Natural killer cell treated with Interleukin-12 subunit alpha and Interleukin-12 subunit beta and Interleukin-15 and Interleukin-18, amount 100 ng/mL, for 72 hours (primary cell): ENCODE data around the gene ALKBH2. TPM values are rescaled to one million over a fixed set of nuclear protein-coding genes. Genes with fewer than 3 reads are reported as not detected.
"Not testable (repeated sequence)": the region's sequence is repeated elsewhere in the genome, so short reads cannot be mapped to it uniquely, and the experiment has no call there.

Experiments
- ATAC-seq, 2 donors: fragments of 150-1000 bp; cut with Tn5 transposase in 1 of 2; sonication (Bioruptor Pico), chemical (Tn5 transposase) in 1 of 2; 2 replicates each; pipeline ENCODE4 v1.10.0; 2021
- DNase-seq: peaks from one replicate; pipeline ENCODE4 v3.0.0; 2022; ENCODE audit warnings: low spot score
- H3K27ac Mint-ChIP-seq, 2 donors: 1 replicate in 1 of 2; 2 replicates in 1 of 2; pipeline ENCODE4 v1.8.0; 2022; ENCODE audit warnings: mixed read lengths in 2 of 2, mild to moderate bottlenecking in 1 of 2, moderate library complexity in 1 of 2
- H3K27me3 Mint-ChIP-seq, 2 donors: 1 replicate in 1 of 2; 2 replicates in 1 of 2; pipeline ENCODE4 v1.8.0; 2022; ENCODE audit warnings: mixed read lengths in 2 of 2
- H3K36me3 Mint-ChIP-seq: one replicate; pipeline ENCODE4 v1.8.0; 2022; ENCODE audit warnings: mixed read lengths
- H3K4me1 Mint-ChIP-seq, 2 donors: 1 replicate in 1 of 2; 2 replicates in 1 of 2; pipeline ENCODE4 v1.8.0; 2022; ENCODE audit warnings: low read depth in 2 of 2, mixed read lengths in 2 of 2, mild to moderate bottlenecking in 1 of 2
- H3K4me3 Mint-ChIP-seq: one replicate; pipeline ENCODE4 v1.8.0; 2022; ENCODE audit warnings: mixed read lengths
- H3K9me3 Mint-ChIP-seq: 2 replicates; pipeline ENCODE4 v1.8.0; 2022; ENCODE audit warnings: mixed read lengths
- total RNA-seq, 2 donors: library from RNA; stranded (reverse); gene quantifications; one replicate each; pipeline ENCODE4 v1.2.3, GENCODE V29; 2022

The ALKBH2 gene
- total RNA-seq, 2 donors from 2014 or later: 13.7 to 28.6 TPM

DNA sequence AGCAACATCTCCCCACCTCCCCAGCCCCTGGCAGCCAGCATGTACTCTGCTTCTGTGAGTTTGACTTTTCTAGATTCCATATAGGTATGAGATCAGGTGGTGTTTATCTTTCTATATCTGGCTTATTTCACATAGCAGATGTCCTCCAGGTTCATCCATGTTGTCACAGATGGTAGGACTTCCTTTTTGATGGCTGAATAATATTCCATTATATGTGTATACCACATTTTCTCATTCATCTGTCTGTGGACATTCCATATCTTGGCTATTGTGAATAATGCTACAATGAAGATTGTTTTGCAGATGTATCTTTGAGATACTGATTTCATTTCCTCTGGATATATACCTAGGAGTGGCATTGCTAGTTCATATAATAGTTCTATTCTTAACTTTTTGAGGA, 18.4 kb downstream of the ALKBH2 start:
- H3K4me1 Mint-ChIP-seq: no peaks in the 10 kb centered on the region
- H3K9me3 Mint-ChIP-seq: no peaks in the 10 kb centered on the region
- H3K27me3 Mint-ChIP-seq: no peaks in the 10 kb centered on the region
- H3K4me3 Mint-ChIP-seq: no peak overlapping the region
- ATAC-seq (no peak), DNase-seq (no peak)
- H3K27ac Mint-ChIP-seq: no peak overlapping the region
- H3K36me3 Mint-ChIP-seq: peaks cover 35% of the 10 kb centered on the region

DNA sequence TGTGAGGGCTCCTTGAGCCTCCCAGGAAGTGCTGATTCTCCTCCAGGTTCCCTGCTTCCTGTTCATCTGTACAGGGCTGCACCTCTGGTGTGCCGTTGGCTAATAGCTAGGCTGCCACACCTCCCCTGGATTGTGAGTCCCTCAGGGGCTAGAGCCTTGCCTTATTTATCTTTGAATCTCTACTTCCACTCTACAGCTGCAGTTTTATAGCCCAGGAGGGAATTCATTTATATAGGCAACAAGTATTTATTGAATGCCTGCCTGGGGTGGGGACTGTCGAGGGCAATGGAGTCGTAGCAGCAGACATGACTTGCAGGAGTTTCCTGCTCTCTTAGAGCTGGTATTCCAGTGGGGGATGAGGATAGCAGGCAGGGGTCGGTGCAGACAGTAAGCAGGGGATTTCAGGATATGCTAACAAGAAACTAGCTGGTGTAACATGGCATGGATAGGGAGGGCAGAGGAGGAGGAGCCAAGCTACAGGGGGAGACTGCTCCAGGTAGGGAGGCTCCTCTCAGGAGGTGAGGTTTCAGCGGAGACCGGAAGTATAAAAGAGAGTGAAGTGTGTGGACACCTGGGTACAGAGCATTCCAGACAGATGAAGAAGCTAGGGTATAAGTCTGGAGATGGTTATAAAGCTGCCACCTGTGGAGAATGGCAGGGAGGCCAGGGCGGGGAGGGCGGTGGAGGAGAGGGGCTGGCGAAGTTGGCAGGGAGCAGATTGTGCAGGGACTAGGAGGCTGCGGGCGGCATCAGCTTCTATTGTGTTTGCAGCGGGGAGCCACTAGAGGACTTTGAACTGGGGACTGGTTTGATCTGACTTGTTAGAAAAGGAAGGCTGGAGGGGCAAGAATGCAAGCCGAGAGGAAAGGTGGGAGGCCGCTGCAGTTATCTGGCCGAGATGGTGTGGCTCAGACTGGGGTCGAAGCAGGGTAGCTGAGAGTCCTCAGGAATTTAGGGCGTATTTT, 23.7 kb downstream of the ALKBH2 start:
- ATAC-seq (no peak), DNase-seq (no peak)
- H3K27ac Mint-ChIP-seq: no peak overlapping the region
- peaks cover 8% of the 10 kb centered on the region for H3K36me3 Mint-ChIP-seq
- no peak overlapping the region for H3K4me3 Mint-ChIP-seq
- H3K4me1 Mint-ChIP-seq: no peaks in the 10 kb centered on the region
- no peaks in the 10 kb centered on the region for H3K27me3 Mint-ChIP-seq
- H3K9me3 Mint-ChIP-seq: no peaks in the 10 kb centered on the region

DNA sequence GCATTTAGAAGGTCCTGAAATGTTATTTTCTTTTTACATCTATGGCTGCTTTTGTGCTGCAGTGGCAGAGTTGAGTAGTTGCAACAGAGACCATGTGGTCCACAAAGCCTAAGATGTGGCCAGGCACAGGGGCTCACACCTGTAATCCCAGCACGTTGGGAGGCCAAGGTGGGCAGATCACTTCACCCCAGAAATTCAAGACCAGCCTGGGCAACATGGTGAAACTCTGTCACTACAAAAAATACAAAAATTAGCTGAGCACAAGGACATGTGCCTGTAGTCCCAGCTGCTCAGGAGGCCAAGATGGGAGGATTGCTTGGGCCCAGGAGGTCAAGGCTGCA, 27.4 kb downstream of the ALKBH2 start:
- Mint-ChIP-seq H3K27ac (no peak overlapping the region), H3K36me3 (no peaks in the 10 kb centered on the region), H3K4me3 (no peak overlapping the region), H3K27me3 (no peaks in the 10 kb centered on the region), H3K9me3 (no peaks in the 10 kb centered on the region), H3K4me1 (peaks cover 0 to 3% of the 10 kb centered on the region in 2 donors)
- no peak for ATAC-seq
- no peak for DNase-seq

DNA sequence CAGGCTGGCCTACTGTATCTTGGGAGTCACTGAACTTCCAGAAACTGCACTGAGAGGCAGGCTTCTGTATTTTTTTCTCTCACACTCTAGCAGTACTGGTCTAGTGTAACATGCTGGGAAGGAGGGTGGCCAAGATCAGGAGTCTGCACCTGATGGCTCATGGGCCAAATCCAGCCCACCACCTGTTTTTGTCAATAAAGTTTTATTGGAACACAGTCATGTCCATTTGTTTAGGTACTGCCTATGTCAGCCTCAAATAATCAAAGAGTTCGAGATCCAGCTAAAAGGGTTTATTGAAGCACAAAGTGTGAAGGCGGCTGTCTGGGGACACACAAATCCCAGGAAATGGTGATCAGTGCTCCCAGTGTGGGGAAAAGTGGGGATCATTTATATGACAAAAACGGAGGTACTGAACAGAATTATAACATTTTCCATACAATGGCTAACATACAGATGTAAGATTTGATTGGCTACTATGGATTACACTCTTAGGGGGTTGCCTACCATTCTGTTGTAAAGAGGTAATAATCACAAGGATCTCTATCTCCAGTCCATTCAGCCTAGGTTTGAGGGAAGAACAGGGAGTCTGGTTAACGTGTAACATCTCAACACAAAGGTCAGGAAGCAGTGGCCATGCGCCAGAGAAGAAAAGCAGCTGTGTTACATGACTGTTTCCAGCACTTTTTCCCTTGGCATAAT, 28.0 kb downstream of the ALKBH2 start:
- Mint-ChIP-seq H3K4me3 (no peak overlapping the region), H3K27me3 (no peaks in the 10 kb centered on the region), H3K4me1 (peaks cover 0 to 3% of the 10 kb centered on the region in 2 donors), H3K36me3 (no peaks in the 10 kb centered on the region), H3K27ac (no peak overlapping the region), H3K9me3 (no peaks in the 10 kb centered on the region)
- no peak for ATAC-seq
- DNase-seq: no peak

DNA sequence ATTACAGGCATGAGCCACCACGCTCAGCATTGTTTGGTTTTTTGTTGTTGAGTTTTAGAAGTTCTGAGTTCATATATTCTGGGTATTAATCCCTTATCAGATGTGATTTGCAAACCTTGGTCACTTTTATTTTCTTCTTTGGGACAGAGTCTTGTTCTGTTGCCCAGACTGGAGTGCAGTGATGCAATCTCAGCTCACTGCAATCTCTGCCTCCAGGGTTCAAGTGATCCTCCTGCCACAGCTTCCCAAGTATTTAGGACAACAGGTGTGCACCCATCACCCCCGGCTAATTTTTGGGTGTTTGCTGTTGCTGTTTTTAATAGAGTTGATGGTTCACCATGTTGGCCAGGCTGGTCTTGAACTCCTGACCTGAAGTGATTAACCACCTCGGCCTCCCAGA, 29.1 kb downstream of the ALKBH2 start:
- H3K36me3 Mint-ChIP-seq: no peaks in the 10 kb centered on the region

DNA sequence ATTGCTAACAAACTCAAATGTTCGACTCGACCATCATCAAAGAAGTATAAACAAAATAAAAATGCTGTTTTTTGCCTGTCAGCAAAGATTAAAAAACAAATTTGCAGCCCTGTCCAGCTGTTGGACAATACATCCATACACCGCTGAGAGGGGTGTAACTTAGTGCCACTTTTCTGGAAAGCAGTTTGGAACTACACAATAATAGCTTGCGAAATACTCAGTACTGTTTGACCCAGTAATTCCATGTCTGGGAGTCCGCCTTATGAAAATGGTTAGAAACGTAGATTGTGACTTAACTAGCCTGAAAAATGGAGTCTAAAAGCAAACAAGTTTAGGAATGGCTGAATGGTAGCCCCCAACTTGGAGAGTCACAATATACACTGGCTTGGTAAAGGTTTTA, 34.5 kb downstream of the ALKBH2 start:
- H3K4me3 Mint-ChIP-seq: no peak overlapping the region
- H3K27ac Mint-ChIP-seq: no peak overlapping the region
- ATAC-seq (no peak), DNase-seq (no peak)
- no peaks in the 10 kb centered on the region for H3K9me3 Mint-ChIP-seq
- no peaks in the 10 kb centered on the region for H3K27me3 Mint-ChIP-seq
- no peaks in the 10 kb centered on the region for H3K36me3 Mint-ChIP-seq
- H3K4me1 Mint-ChIP-seq: peaks cover 5% of the 10 kb centered on the region in 2 donors

More for the DNA sequence above, 29.1 kb downstream of the ALKBH2 start:
- no peak for DNase-seq
- no peak for ATAC-seq
- Mint-ChIP-seq H3K4me1 (peaks cover 0 to 3% of the 10 kb centered on the region in 2 donors), H3K4me3 (no peak overlapping the region), H3K9me3 (no peaks in the 10 kb centered on the region), H3K27ac (no peak overlapping the region), H3K27me3 (no peaks in the 10 kb centered on the region)

DNA sequence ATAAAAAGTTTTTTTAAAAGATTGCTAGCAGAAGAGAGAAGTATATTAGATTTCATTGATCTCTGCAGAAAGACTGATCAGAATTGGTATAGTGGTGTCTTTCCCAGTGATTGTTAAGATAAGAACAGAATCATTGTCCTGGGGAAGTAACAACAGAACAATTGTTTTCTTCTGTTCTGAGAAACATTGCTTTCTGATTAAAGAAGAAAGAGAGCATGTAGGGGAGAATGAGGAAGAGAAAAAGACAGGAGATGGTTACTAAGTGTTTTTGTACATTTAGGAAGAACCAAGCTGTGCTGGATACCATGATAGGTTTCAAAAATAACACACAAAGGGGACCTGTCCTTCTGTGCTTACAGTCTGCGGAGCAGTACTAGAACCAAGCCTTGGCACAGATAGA, 35.9 kb downstream of the ALKBH2 start:
- no peak overlapping the region for H3K4me3 Mint-ChIP-seq
- ATAC-seq: no peak

DNA sequence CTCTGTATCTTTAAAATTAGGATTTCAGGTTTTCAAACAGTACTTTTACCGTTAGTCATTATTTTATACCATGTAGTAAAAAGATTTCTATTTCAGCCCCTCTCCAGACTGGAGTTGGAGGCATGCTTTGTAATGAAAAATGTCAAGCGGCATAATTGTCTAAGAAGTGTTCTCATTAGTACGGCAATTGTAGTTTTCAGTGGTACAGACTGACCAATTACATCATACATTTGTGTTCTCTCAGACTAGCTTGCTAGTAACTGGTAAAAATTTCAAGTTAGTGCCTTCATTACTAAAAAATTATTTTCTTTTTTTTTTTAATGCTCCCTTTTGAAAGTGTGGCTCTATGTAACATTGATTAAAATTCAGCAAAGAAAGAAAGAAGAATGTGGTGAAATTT, 36.4 kb downstream of the ALKBH2 start:
- Mint-ChIP-seq H3K36me3 (no peaks in the 10 kb centered on the region), H3K9me3 (no peaks in the 10 kb centered on the region), H3K27me3 (no peaks in the 10 kb centered on the region), H3K4me3 (no peak overlapping the region), H3K4me1 (peaks cover 10 to 20% of the 10 kb centered on the region in 2 donors), H3K27ac (peak overlapping the region in 1 of 2 donors; percentile 17)
- no peak for DNase-seq
- ATAC-seq: no peak

More for the DNA sequence above, 35.9 kb downstream of the ALKBH2 start:
- peak overlapping the region in 1 of 2 donors; percentile 17 for H3K27ac Mint-ChIP-seq
- peaks cover 6 to 15% of the 10 kb centered on the region in 2 donors for H3K4me1 Mint-ChIP-seq
- DNase-seq: no peak
- H3K36me3 Mint-ChIP-seq: no peaks in the 10 kb centered on the region
- H3K9me3 Mint-ChIP-seq: no peaks in the 10 kb centered on the region
- no peaks in the 10 kb centered on the region for H3K27me3 Mint-ChIP-seq

DNA sequence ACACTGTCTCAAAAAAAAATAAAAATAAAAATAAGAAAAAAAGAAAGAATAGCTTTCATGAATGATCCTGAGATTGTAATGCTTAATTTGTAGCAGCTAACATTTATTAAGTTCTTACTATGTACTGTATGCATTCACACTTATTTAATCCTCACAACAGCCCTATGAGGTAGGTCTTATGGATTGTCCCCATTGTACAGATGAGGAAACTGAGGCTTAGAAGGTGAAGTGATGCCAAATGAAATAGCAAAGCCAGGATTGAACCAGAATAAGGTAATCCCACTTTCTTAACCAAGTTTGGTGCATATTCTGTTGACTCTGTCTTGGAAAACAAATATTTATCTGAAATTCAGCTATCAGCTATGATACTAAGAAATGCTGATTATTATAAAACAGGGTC, 38.8 kb downstream of the ALKBH2 start:
- ATAC-seq (no peak), DNase-seq (no peak)
- no peaks in the 10 kb centered on the region for H3K36me3 Mint-ChIP-seq
- no peak overlapping the region for H3K4me3 Mint-ChIP-seq
- H3K27ac Mint-ChIP-seq: peak overlapping the region; percentile 92 to 97
- no peaks in the 10 kb centered on the region for H3K9me3 Mint-ChIP-seq
- H3K27me3 Mint-ChIP-seq: no peaks in the 10 kb centered on the region
- H3K4me1 Mint-ChIP-seq: peaks cover 13 to 20% of the 10 kb centered on the region in 2 donors

DNA sequence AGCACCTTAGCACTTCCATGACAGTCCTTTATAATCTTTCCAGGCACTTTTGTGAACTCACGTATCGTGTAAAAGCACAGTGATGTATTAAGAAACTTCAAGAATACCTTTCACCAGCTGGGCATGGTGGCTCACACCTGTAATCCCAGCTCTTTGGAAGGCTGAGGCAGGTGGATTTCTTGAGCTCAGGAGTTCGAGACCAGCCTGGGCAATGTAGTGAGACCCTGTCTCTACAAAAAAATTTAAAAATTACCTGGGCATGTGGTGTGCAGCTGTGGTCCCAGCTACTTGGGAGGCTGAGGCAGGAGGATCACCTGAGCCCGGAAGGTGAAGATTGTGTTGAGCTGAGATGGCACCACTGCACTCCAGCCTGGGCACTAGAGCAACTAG, 39.2 kb downstream of the ALKBH2 start:
- not testable (repeated sequence) for ATAC-seq, H3K27me3 Mint-ChIP-seq, H3K9me3 Mint-ChIP-seq, H3K36me3 Mint-ChIP-seq, DNase-seq
- peak overlapping the region; percentile 94 for H3K4me3 Mint-ChIP-seq
- peak overlapping the region; percentile 92 to 97 for H3K27ac Mint-ChIP-seq
- H3K4me1 Mint-ChIP-seq: peaks cover 14 to 20% of the 10 kb centered on the region in 2 donors

DNA sequence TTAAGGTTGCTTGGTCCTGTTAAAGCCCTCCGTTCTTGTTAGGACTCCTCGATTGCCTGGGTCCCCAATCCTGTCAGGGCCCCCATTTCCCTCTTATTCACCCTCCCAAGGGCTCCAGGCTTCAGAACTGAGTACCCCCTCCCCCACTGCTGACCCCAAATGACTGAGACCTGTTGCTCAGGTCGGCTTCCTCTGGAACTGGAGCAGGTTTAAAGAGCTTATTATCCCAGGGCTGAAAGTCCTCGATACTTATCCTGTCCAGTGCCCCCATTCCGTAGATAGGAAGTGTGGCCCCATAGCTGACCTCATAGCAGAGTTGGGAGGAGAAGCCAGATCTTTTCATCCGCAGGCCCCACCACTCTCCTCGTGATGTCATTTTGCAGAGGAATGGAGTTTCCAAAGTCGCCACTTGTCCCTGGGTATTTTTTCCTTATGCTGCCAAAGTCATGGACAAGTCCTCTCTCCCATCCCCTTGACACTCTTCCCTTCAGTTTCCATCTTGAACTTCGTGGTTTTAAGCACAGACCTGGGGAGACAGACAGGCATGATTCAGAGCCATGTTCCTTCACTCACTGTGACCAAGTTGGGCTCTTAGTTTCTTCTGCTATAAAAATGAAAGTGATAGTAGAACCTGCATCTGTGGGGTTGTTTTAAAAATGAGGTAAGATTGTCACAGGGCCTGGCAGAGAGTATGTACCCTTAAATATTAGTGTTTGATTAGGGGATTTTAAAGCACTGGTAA, 39.7 kb downstream of the ALKBH2 start:
- H3K27me3 Mint-ChIP-seq: no peaks in the 10 kb centered on the region
- H3K4me1 Mint-ChIP-seq: peaks cover 14 to 20% of the 10 kb centered on the region in 2 donors
- peak; percentile 58 for DNase-seq
- H3K4me3 Mint-ChIP-seq: peak overlapping the region; percentile 94
- peak; percentile 79 to 85 for ATAC-seq
- H3K27ac Mint-ChIP-seq: peak overlapping the region; percentile 92 to 97
- H3K9me3 Mint-ChIP-seq: no peaks in the 10 kb centered on the region
- H3K36me3 Mint-ChIP-seq: no peaks in the 10 kb centered on the region

DNA sequence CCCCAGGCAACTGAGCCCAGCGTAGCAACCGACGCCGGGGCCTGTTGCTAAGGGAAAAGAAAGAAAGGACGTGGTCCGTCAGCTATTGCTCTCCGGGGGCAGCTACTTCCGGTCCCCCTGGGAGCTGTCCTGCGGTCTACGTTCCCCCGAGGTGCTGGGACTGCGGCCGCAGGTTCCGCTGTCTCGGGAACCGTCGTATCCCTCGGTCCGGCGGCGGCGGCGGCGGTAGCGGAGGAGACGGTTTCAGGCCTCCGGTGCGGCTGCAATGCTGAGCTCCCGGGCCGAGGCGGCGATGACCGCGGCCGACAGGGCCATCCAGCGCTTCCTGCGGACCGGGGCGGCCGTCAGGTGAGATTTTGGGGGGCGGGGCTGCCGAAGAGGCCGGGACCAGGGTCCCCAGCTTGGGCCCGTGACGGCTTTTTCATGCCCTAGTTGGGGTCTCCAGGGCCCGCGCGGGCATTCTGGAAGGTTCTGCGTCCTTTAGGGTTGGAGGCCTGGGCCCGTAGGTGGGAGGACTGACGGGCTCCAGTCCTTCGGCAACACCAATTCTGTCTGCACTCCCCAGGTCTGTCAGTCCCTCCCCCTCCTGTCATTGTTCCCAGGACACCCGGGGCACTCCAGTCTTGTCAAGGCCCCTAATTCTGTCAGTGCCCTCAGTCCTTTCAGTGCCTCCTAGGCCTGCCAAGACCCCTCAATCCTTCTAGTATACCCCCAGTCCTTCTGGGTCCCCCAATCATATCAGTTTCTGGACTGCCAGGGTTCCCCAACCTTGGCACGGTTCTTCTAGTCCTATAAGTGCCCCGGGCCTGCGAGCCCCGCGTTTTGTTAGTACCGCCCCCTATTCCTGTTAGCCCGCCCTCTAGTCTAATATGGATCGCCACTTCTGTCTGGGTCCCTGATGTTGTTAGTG, 40.6 kb downstream of the ALKBH2 start, which contains the start of gene USP30:
USP30 (plus strand) TSS at position 163 of the 910 bp plus-strand sequence; CDS start at position 266, 103 bp downstream.
- Mint-ChIP-seq H3K27ac (peak within 1 kb of the TSS; percentile 92 to 97), H3K4me1 (peaks cover 14 to 20% of the 10 kb centered on the region in 2 donors), H3K4me3 (peak within 1 kb of the TSS; percentile 94), H3K36me3 (no peaks in the 10 kb centered on the region), H3K27me3 (no peaks in the 10 kb centered on the region), H3K9me3 (no peaks in the 10 kb centered on the region)
- peak; percentile 92 to 94 for ATAC-seq
- peak; percentile 85 for DNase-seq

DNA sequence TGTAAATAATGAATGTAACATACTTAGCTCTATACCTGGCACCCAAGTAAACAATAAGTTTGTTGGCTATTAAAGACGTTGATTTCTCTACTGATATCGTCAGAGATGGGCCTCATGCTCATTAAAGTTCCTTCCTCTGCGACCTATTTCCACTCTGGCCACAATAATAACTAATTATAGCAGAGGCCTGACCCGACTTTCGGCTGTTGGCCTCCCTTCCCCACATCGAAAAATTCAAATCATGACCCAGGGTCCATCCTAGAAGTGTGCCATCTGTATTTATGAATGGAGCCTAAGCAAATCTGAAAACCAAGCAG, 41.2 kb downstream of the ALKBH2 start:
- peak overlapping the region; percentile 92 to 97 for H3K27ac Mint-ChIP-seq
- DNase-seq (no peak), ATAC-seq (no peak)
- H3K9me3 Mint-ChIP-seq: no peaks in the 10 kb centered on the region
- no peaks in the 10 kb centered on the region for H3K27me3 Mint-ChIP-seq
- H3K4me1 Mint-ChIP-seq: peaks cover 14 to 20% of the 10 kb centered on the region in 2 donors
- H3K36me3 Mint-ChIP-seq: no peaks in the 10 kb centered on the region
- H3K4me3 Mint-ChIP-seq: peak overlapping the region; percentile 94
